Endothelial cell (in vitro differentiated cells): ENCODE results near the gene LUC7L. TPM values are rescaled to one million over a fixed set of nuclear protein-coding genes. Genes with fewer than 3 reads are reported as not detected.
"Not testable (repeated sequence)": the region's sequence is repeated elsewhere in the genome, so short reads cannot be mapped to it uniquely, and the experiment has no call there.

Source experiments
- DNase-seq: peaks from one replicate; pipeline ENCODE4 v3.0.0; 2021; ENCODE audit warnings: low spot score
- H3K27ac Mint-ChIP-seq: one replicate; pipeline ENCODE4 v1.8.0; 2021; ENCODE audit warnings: mixed read lengths, inconsistent platforms; ENCODE audit not compliant: unreplicated experiment
- H3K27me3 Mint-ChIP-seq: one replicate; pipeline ENCODE4 v1.8.0; 2021; ENCODE audit warnings: mild to moderate bottlenecking, moderate library complexity, mixed read lengths, inconsistent platforms; ENCODE audit not compliant: unreplicated experiment
- H3K36me3 Mint-ChIP-seq: one replicate; pipeline ENCODE4 v1.8.0; 2021; ENCODE audit warnings: mild to moderate bottlenecking, low read depth, mixed read lengths, inconsistent platforms; ENCODE audit not compliant: unreplicated experiment
- H3K4me1 Mint-ChIP-seq: one replicate; pipeline ENCODE4 v1.8.0; 2021; ENCODE audit warnings: mild to moderate bottlenecking, mixed read lengths, inconsistent platforms; ENCODE audit not compliant: unreplicated experiment
- H3K4me3 Mint-ChIP-seq: one replicate; pipeline ENCODE4 v1.8.0; 2021; ENCODE audit warnings: mild to moderate bottlenecking, mixed read lengths, inconsistent platforms; ENCODE audit not compliant: unreplicated experiment
- H3K9me3 Mint-ChIP-seq: one replicate; pipeline ENCODE4 v1.8.0; 2021; ENCODE audit warnings: mixed read lengths, inconsistent platforms; ENCODE audit not compliant: unreplicated experiment
- CTCF ChIP-seq: fragments of 200-600 bp; sonication (generic); IDR thresholded peaks from one replicate; pipeline ENCODE4 v1.5.0; 2021; ENCODE audit warnings: antibody characterized with exemption; ENCODE audit not compliant: unreplicated experiment
- total RNA-seq: library from RNA; stranded (reverse); fragmentation: NEBNext Ultra II Directional; extraction: Animal tissue kit (Norgen Biotek cat#: 25700); gene quantifications from one replicate; pipeline ENCODE4 v1.2.1, GENCODE V29; 2021; ENCODE audit not compliant: unreplicated experiment

Gene LUC7L
- total RNA-seq, 1 donor from 2014 or later = 92.2 TPM

GRCh38 chr16:239948-240277 lies 10.7 kb upstream of the LUC7L start:
- Mint-ChIP-seq H3K36me3 (no peaks in the 10 kb centered on the region), H3K27ac (peak overlapping the region; percentile 16), H3K9me3 (no peaks in the 10 kb centered on the region), H3K4me3 (no peak overlapping the region), H3K4me1 (peaks cover 4% of the 10 kb centered on the region), H3K27me3 (peaks cover 8% of the 10 kb centered on the region)
- no peak for DNase-seq
- TF ChIP-seq CTCF = no peak

- peaks cover 10% of the 10 kb centered on the region for H3K27me3 Mint-ChIP-seq
- H3K9me3 Mint-ChIP-seq = no peaks in the 10 kb centered on the region
- peak within 1 kb of the TSS; percentile 99 for H3K27ac Mint-ChIP-seq
- peak; percentile 96 for DNase-seq
- no peak for TF ChIP-seq CTCF
- H3K4me1 Mint-ChIP-seq = peaks cover 4% of the 10 kb centered on the region
- peak within 1 kb of the TSS; percentile 98 for H3K4me3 Mint-ChIP-seq
- no peaks in the 10 kb centered on the region for H3K36me3 Mint-ChIP-seq
These were observed 5.4 kb upstream of the LUC7L start, which contains the start of gene FAM234A for GRCh38 chr16:234468-235305. Gene FAM234A (plus strand): TSS chr16:234821. CDS start chr16:254414, 19,593 bp downstream.

GRCh38 chr16:230949-231348 lies 1.7 kb upstream of the LUC7L start:
- H3K9me3 Mint-ChIP-seq = no peaks in the 10 kb centered on the region
- no peak overlapping the region for H3K4me3 Mint-ChIP-seq
- DNase-seq = no peak
- peaks cover 11% of the 10 kb centered on the region for H3K27me3 Mint-ChIP-seq
- H3K27ac Mint-ChIP-seq = no peak overlapping the region
- TF ChIP-seq CTCF = no peak
- peaks cover 12% of the 10 kb centered on the region for H3K36me3 Mint-ChIP-seq
- H3K4me1 Mint-ChIP-seq = peaks cover 14% of the 10 kb centered on the region

- Mint-ChIP-seq H3K4me1 (peaks cover 14% of the 10 kb centered on the region), H3K36me3 (peaks cover 15% of the 10 kb centered on the region)
- not testable (repeated sequence) for H3K27ac Mint-ChIP-seq, H3K27me3 Mint-ChIP-seq, DNase-seq, H3K9me3 Mint-ChIP-seq, H3K4me3 Mint-ChIP-seq
These were observed 1.1 kb upstream of the LUC7L start for GRCh38 chr16:230351-230750.

- Mint-ChIP-seq H3K27me3 (peaks cover 5% of the 10 kb centered on the region), H3K4me1 (peaks cover 10% of the 10 kb centered on the region), H3K9me3 (no peaks in the 10 kb centered on the region), H3K4me3 (peak overlapping the region; percentile 92), H3K27ac (peak overlapping the region; percentile 83), H3K36me3 (peaks cover 15% of the 10 kb centered on the region)
- TF ChIP-seq CTCF = no peak
- no peak for DNase-seq
These were observed 557 bp upstream of the LUC7L start for GRCh38 chr16:229731-230281.
